Measurements from ENCODE around the gene CDH23. TPM values are rescaled to one million over a fixed set of nuclear protein-coding genes. Genes with fewer than 3 reads are reported as not detected.
A peak's percentile ranks its signal among the peaks of the same experiment; 100 is the strongest.

The CDH23 gene
- total and polyA plus RNA-seq, 8 donors, result 3.4 to 64.6 (median 9.9) TPM

- no peaks in the 10 kb centered on the region for H3K27me3 ChIP-seq
- WGBS, 2 donors, result 75% methylated on average over 12 of the region's 12 CpGs
- TF ChIP-seq CTCF (IDR thresholded peaks at IDR 0.05), result no peak
- no peak for FAIRE-seq
- H3K4me1 ChIP-seq, result no peaks in the 10 kb centered on the region
- ATAC-seq, result peak; percentile 72 to 86 (median 82)
- peak in 2 of 6 donors; percentile 19 to 43 for DNase-seq
- no peaks in the 10 kb centered on the region for H3K36me3 ChIP-seq
- no peak overlapping the region for H3K4me3 ChIP-seq
- H3K27ac ChIP-seq, result peak overlapping the region; percentile 13 to 74 (median 46)
- intact Hi-C loops (cut with DNase I), result no loop called here
- no peaks in the 10 kb centered on the region for H3K9me3 ChIP-seq
These were observed 340.5 kb downstream of the CDH23 start for GRCh38 chr10:71737001-71737833.

- intact Hi-C loops (cut with DNase I), result no loop called here
These were observed 341.1 kb downstream of the CDH23 start for GRCh38 chr10:71737834-71738197.

GRCh38 chr10:71739358-71739900 lies 342.7 kb downstream of the CDH23 start:
- no peaks in the 10 kb centered on the region for H3K36me3 ChIP-seq
- no peaks in the 10 kb centered on the region for H3K27me3 ChIP-seq
- intact Hi-C loops (cut with DNase I), result no loop called here
- TF ChIP-seq CTCF (IDR thresholded peaks at IDR 0.05), result no peak
- H3K9me3 ChIP-seq, result no peaks in the 10 kb centered on the region
- WGBS, 2 donors, result 85 to 88% methylated on average over 8 of the region's 8 CpGs
- DNase-seq (peak in 1 of 6 donors; percentile 13), ATAC-seq (no peak), FAIRE-seq (no peak)
- no peak overlapping the region for H3K4me3 ChIP-seq
- no peaks in the 10 kb centered on the region for H3K4me1 ChIP-seq
- H3K27ac ChIP-seq, result no peak overlapping the region

More at GRCh38 chr10:71737834-71738197, 341.1 kb downstream of the CDH23 start:
- H3K36me3 ChIP-seq, result no peaks in the 10 kb centered on the region
- no peak overlapping the region for H3K4me3 ChIP-seq
- no peaks in the 10 kb centered on the region for H3K4me1 ChIP-seq
- no peak for FAIRE-seq
- 67 to 77% methylated on average over 3 of the region's 3 CpGs for WGBS, 2 donors
- no peaks in the 10 kb centered on the region for H3K27me3 ChIP-seq
- ATAC-seq, result no peak
- TF ChIP-seq CTCF (IDR thresholded peaks at IDR 0.05), result no peak
- DNase-seq, result no peak
- no peaks in the 10 kb centered on the region for H3K9me3 ChIP-seq
- peak overlapping the region in 3 of 4 donors; percentile 33 to 74 (median 53) for H3K27ac ChIP-seq

- Histone ChIP-seq H3K36me3 (no peaks in the 10 kb centered on the region), H3K27ac (no peak overlapping the region), H3K9me3 (no peaks in the 10 kb centered on the region), H3K4me1 (no peaks in the 10 kb centered on the region), H3K4me3 (no peak overlapping the region), H3K27me3 (no peaks in the 10 kb centered on the region)
- FAIRE-seq (no peak), ATAC-seq (peak in 2 of 4 donors; percentile 29 to 50), DNase-seq (no peak)
- intact Hi-C loops (cut with DNase I), result no loop called here
- no peak for TF ChIP-seq CTCF (IDR thresholded peaks at IDR 0.05)
- WGBS, 2 donors, result 50 to 55% methylated on average over 9 of the region's 9 CpGs
These were observed 343.4 kb downstream of the CDH23 start for GRCh38 chr10:71740069-71740653.
